Common myeloid progenitor, CD34-positive (primary cell): Measurements from ENCODE around the gene TCF12.

Experiments used
- CTCF ChIA-PET: fragments of 350-600 bp; sonication (Branson Sonifier 250); formaldehyde crosslinking; loops from one replicate; lab custom pipeline; 2021; ENCODE audit warnings: antibody characterized with exemption; lab: Charles Lee
- POLR2A ChIA-PET: fragments of 350-600 bp; sonication (Branson Sonifier 250); formaldehyde crosslinking; loops from one replicate; lab custom pipeline; 2021; ENCODE audit warnings: antibody characterized with exemption; lab: Charles Lee
- DNase-seq, 3 donors: peaks; one replicate each; pipeline versions ENCODE4 v3.0.0 to v3.0.0-alpha.2; 2013
- H3K27ac ChIP-seq, 2 experiments: 1 replicate in 1 of 2; 2 replicates in 1 of 2; pipeline ENCODE4 v1.7.0; 2013; ENCODE audit warnings: inconsistent platforms in 2 of 2, low read length in 2 of 2, mild to moderate bottlenecking in 2 of 2, low read depth in 1 of 2, moderate library complexity in 1 of 2; ENCODE audit not compliant: severe bottlenecking in 2 of 2, insufficient read depth in 1 of 2, poor library complexity in 1 of 2
- H3K27me3 ChIP-seq, 5 experiments: replicated peaks in 2 of 5; 1 replicate in 3 of 5; 2 replicates in 2 of 5; pipeline versions ENCODE4 v1.6.1 to v1.7.0; 2013; ENCODE audit warnings: low read length in 4 of 5, mild to moderate bottlenecking in 2 of 5, moderate library complexity in 2 of 5, inconsistent platforms in 1 of 5; ENCODE audit not compliant: insufficient read depth in 5 of 5, control insufficient read depth in 4 of 5
- H3K36me3 ChIP-seq, 4 experiments: 1 replicate in 2 of 4; 2 replicates in 2 of 4; pipeline versions ENCODE4 v1.6.1 to v1.7.0; 2013; ENCODE audit warnings: low read length in 3 of 4, control low read depth in 1 of 4, mild to moderate bottlenecking in 1 of 4; ENCODE audit not compliant: control insufficient read depth in 4 of 4, insufficient read depth in 4 of 4
- H3K4me1 ChIP-seq, 4 experiments: 1 replicate in 3 of 4; 2 replicates in 1 of 4; pipeline versions ENCODE4 v1.6.1 to v1.7.1; 2013; ENCODE audit warnings: low read length in 3 of 4, mild to moderate bottlenecking in 3 of 4, control low read depth in 1 of 4, inconsistent platforms in 1 of 4, moderate library complexity in 1 of 4; ENCODE audit not compliant: control insufficient read depth in 4 of 4, insufficient read depth in 4 of 4; ENCODE audit errors: control extremely low read depth in 1 of 4
- H3K4me3 ChIP-seq, 7 experiments: 1 replicate in 4 of 7; 2 replicates in 3 of 7; pipeline versions ENCODE4 v1.5.1 to v1.7.0; 2013; ENCODE audit warnings: mild to moderate bottlenecking in 7 of 7, low read length in 6 of 7, moderate library complexity in 6 of 7, inconsistent platforms in 2 of 7, low read depth in 2 of 7, control low read depth in 1 of 7; ENCODE audit not compliant: insufficient read depth in 4 of 7, control insufficient read depth in 1 of 7; ENCODE audit errors: extremely low read depth in 1 of 7
- H3K9me3 ChIP-seq, 5 experiments: 1 replicate in 4 of 5; 2 replicates in 1 of 5; pipeline versions ENCODE4 v1.6.1 to v1.7.1; 2013; ENCODE audit warnings: low read length in 4 of 5, mild to moderate bottlenecking in 2 of 5, inconsistent platforms in 1 of 5, low read depth in 1 of 5, moderate library complexity in 1 of 5; ENCODE audit not compliant: control insufficient read depth in 4 of 5, insufficient read depth in 2 of 5; ENCODE audit errors: control extremely low read depth in 1 of 5
- WGBS: methylation state at CpG from one replicate; pipeline ENCODE4 v1.1.5; 2013; ENCODE audit not compliant: insufficient coverage; 5-methylcytosine and 5-hydroxymethylcytosine counted together

The TCF12 gene

DNA sequence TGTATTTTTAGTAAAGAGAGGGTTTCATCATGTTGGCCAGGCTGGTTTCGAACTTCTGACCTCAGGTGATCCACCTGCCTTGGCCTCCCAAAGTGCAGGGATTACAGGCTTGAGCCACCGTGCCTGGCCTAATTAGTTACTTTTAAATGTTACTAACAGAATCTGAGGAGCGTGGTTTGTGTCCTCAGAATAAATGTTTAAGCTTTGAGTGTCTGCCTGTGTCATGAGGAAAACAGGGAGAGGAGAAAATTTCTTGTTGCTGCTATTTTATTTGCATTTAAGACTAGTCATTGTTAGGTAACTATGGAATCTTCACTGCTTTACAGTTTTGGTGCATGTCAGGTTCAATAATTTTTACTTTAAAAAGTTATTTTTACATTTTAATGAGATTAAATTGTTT lies 68.8 kb downstream of the TCF12 start:
- no peak overlapping the region for H3K4me3 ChIP-seq
- no peak overlapping the region for H3K27ac ChIP-seq
- H3K36me3 ChIP-seq = no peaks in the 10 kb centered on the region
- H3K4me1 ChIP-seq = peaks cover 5 to 62% (median 21%) of the 10 kb centered on the region in 4 experiments
- DNase-seq = no peak
- no peaks in the 10 kb centered on the region for H3K27me3 ChIP-seq
- POLR2A ChIA-PET = no interaction called here
- WGBS = 88% methylated on average over 3 of the region's 3 CpGs
- H3K9me3 ChIP-seq = no peaks in the 10 kb centered on the region
- CTCF ChIA-PET = interaction anchor here (1.1 to 2.2 kb wide), 2 partner anchors 10 to 31 kb away, joined by 3 to 7 read pairs; no protein-coding TSS in a partner anchor

DNA sequence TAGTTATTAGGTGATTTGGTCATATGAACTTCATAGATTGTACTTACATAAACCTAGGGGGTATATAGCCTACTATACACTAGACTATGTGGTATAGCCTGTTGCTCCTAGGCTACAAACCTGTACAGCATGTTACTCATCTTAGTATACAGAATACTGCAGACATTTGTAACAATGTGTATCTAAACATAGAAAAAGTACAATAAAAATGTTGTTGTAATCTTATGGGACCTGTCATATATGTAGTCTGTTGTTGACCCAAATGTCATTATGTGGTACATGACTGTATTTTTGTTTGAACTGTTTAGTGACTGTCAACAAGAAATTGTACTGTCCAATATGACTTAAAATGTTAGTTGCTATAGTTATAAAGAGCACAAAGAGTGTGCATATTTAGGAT lies 69.8 kb downstream of the TCF12 start:
- CTCF ChIA-PET = interaction anchor here (0.7 to 2.2 kb wide), 6 partner anchors 11 to 353 kb away, joined by 3 to 7 read pairs (median 3); no protein-coding TSS in a partner anchor
- Histone ChIP-seq H3K27ac (no peak overlapping the region), H3K4me3 (no peak overlapping the region), H3K4me1 (peaks cover 4 to 56% (median 17%) of the 10 kb centered on the region in 4 experiments), H3K36me3 (peaks cover under 1 to 4% (median 2%) of the 10 kb centered on the region in 4 experiments), H3K9me3 (peaks cover 0 to 1% (median 0%) of the 10 kb centered on the region in 5 experiments), H3K27me3 (no peaks in the 10 kb centered on the region)
- no peak for DNase-seq
- POLR2A ChIA-PET = no interaction called here

DNA sequence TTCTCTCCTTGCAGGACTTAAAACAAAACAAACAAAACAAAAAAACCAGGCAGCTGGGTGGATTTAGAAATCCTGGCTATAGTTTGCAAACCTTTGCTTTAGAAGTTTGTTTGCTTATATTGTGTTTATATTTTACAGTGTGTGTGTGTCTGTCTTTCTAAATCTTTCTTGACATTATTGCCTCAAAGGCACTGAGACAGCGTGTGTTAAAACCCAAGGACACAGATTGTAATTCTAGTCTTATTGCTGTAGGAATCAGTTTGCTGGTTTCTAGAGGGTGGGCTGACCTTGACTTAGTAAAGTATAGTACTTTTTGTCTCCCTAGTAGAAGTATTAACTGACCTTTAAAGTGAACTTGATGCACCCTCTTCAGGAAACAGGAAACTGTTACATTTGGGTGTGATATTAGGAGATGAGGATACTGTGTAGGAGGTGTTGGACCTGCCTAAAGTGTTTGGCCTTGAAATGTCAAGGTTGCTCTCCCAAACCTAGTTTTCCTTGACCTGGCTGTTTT lies 71.0 kb downstream of the TCF12 start:
- H3K4me3 ChIP-seq = no peak overlapping the region
- no peaks in the 10 kb centered on the region for H3K27me3 ChIP-seq
- ChIA-PET POLR2A (no interaction called here), CTCF (interaction anchor here (1.0 to 2.2 kb wide), 2 partner anchors 28 to 352 kb away, joined by 3 to 7 read pairs; no protein-coding TSS in a partner anchor)
- peaks cover 4 to 49% (median 16%) of the 10 kb centered on the region in 4 experiments for H3K4me1 ChIP-seq
- no peak overlapping the region for H3K27ac ChIP-seq
- WGBS = 100% methylated on average over 1 of the region's 1 CpG
- DNase-seq = no peak
- peaks cover 5 to 9% (median 8%) of the 10 kb centered on the region in 4 experiments for H3K36me3 ChIP-seq
- peaks cover 0 to 2% (median 0%) of the 10 kb centered on the region in 5 experiments for H3K9me3 ChIP-seq

DNA sequence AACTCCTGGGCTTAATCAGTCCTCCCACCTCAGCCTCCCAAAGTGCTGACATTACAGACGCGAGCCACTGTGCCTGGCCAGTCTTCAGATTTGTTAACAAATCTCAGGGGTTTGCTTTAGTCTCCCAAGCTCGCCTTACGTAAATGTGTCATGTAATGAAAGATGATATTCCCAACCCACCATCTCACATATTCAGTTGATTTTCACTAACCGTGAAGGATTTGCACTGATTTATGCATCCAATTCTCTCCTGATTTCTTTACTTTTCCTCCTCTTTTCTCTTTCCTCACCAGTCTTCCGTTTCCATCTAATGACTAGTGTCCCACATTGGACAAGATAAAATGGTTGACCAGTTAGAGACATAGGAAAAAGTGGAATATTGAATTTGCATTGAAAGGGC lies 72.6 kb downstream of the TCF12 start:
- Histone ChIP-seq H3K27me3 (no peaks in the 10 kb centered on the region), H3K4me1 (peaks cover 4 to 33% (median 12%) of the 10 kb centered on the region in 4 experiments), H3K27ac (no peak overlapping the region), H3K4me3 (no peak overlapping the region), H3K9me3 (peaks cover 0 to 2% (median 0%) of the 10 kb centered on the region in 5 experiments), H3K36me3 (peaks cover 5 to 9% (median 8%) of the 10 kb centered on the region in 4 experiments)
- 90% methylated on average over 3 of the region's 6 CpGs for WGBS
- POLR2A ChIA-PET = no interaction called here
- CTCF ChIA-PET = interaction anchor here (0.7 kb wide), 1 partner anchor 20 kb away, joined by 3 read pairs; no protein-coding TSS in a partner anchor
- no peak for DNase-seq

DNA sequence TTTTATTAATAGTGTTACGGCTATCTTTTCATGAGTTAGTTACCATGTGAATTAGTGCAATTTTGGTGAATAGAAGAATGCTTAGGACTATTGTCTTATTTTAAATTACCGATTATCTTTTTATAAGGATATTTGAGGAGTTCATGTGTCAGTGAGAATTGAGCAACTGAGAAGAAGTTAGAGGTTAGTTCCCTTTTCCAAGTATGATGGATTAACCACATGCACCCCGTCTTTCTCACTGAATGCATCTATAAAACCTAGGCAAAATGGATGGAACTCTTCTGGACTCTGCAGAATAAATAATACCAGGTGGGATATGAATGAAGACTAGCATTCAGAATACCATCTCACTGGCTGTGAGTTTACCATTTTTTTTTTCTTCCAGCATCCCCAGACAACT lies 74.3 kb downstream of the TCF12 start:
- no peaks in the 10 kb centered on the region for H3K27me3 ChIP-seq
- WGBS = 100% methylated on average over 1 of the region's 3 CpGs
- no peak overlapping the region for H3K4me3 ChIP-seq
- no peak overlapping the region for H3K27ac ChIP-seq
- peak in 2 of 3 donors; percentile 34 to 36 for DNase-seq
- peaks cover 4 to 24% (median 8%) of the 10 kb centered on the region in 4 experiments for H3K4me1 ChIP-seq
- peaks cover 5 to 9% (median 8%) of the 10 kb centered on the region in 4 experiments for H3K36me3 ChIP-seq
- ChIA-PET POLR2A (no interaction called here), CTCF (no interaction called here)
- H3K9me3 ChIP-seq = peaks cover 0 to 6% (median 0%) of the 10 kb centered on the region in 5 experiments

DNA sequence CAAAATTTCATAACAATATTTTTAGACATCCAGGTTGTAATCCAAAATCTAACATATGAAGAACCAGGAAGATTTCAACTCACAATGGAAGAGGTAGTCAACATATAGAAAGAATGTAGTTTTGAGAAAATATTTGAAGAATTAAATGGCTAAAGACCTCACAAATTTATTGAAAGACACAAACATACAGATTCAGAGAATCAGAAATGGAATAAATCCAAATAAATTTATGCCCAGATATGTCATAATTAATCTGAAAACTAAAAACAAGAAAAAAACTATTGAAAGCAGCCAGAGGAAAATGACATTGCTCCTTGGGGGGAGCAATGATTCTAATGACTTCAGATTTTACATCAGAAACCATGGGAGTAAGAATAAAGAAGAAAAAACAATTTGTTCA lies 75.8 kb downstream of the TCF12 start:
- CTCF ChIA-PET = no interaction called here
- no peak for DNase-seq
- H3K4me3 ChIP-seq = no peak overlapping the region
- no peak overlapping the region for H3K27ac ChIP-seq
- peaks cover 3 to 13% (median 5%) of the 10 kb centered on the region in 4 experiments for H3K4me1 ChIP-seq
- POLR2A ChIA-PET = no interaction called here
- H3K9me3 ChIP-seq = peaks cover 0 to 6% (median 0%) of the 10 kb centered on the region in 5 experiments
- peaks cover 5 to 9% (median 8%) of the 10 kb centered on the region in 4 experiments for H3K36me3 ChIP-seq
- no peaks in the 10 kb centered on the region for H3K27me3 ChIP-seq

DNA sequence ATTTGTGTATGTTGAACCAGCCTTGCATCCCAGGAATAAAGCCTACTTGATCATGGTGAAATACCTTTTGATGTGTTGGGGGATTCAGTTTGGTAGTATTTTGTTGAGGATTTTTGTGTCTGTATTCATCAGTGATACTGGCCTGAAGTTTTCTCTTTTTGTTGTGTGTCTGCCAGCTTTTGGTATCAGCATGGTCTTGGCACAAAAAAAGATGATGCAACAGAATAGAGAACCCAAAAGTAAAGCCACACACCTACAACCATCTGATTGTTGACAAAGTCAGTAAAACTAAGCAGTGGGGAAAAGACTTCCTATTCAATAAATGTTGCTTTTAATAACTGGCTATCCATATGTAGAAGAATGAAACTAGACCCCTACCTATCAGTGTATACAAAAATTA lies 77.6 kb downstream of the TCF12 start:
- CTCF ChIA-PET = no interaction called here
- no peak overlapping the region for H3K27ac ChIP-seq
- peaks cover 0 to 6% (median 0%) of the 10 kb centered on the region in 5 experiments for H3K9me3 ChIP-seq
- H3K4me3 ChIP-seq = no peak overlapping the region
- POLR2A ChIA-PET = no interaction called here
- peaks cover 0 to 6% (median 0%) of the 10 kb centered on the region in 4 experiments for H3K4me1 ChIP-seq
- H3K36me3 ChIP-seq = peaks cover 5 to 9% (median 8%) of the 10 kb centered on the region in 4 experiments
- no peak for DNase-seq
- no peaks in the 10 kb centered on the region for H3K27me3 ChIP-seq
